ENCODE measurements around the gene PTPN14. TPM values are rescaled to one million over a fixed set of nuclear protein-coding genes. Genes with fewer than 3 reads are reported as not detected.

The PTPN14 gene
- total RNA-seq, 1 experiment from 2014 or later = 209 TPM

GRCh38 chr1:214463596-214463995 lies 87.8 kb downstream of the PTPN14 start:
- Histone ChIP-seq H3K27me3 (ENCODE audit: control insufficient read depth, insufficient read depth, low read length) (no peaks in the 10 kb centered on the region), H3K9me3 (ENCODE audit: control insufficient read depth, insufficient read depth, low read depth, low read length) (no peaks in the 10 kb centered on the region), H3K27ac (ENCODE audit: low read length) (peak overlapping the region; percentile 76), H3K4me1 (ENCODE audit: control insufficient read depth, insufficient read depth, low read length) (peaks cover 63% of the 10 kb centered on the region), H3K4me3 (ENCODE audit: low read depth in 2 of 2, low read length in 2 of 2) (no peak overlapping the region), H3K36me3 (ENCODE audit: control insufficient read depth, insufficient read depth, low read length) (no peaks in the 10 kb centered on the region; the same call in 1 of the 2 replicates)
- DNase-seq (ENCODE audit: low read depth, low spot score) (no peak), ATAC-seq (no peak)
- BruUV-seq (replicated peaks) = no TSS peak
- intact Hi-C loops (cut with micrococcal nuclease; ENCODE audit: unreplicated experiment) (no loop called here), in situ Hi-C loops (cut with HindIII; ENCODE audit: low pct_unique_long_range_greater_than_20kb, low sequenced_read_pairs) (no loop called here)
- TF ChIP-seq SIN3A (IDR thresholded peaks at IDR 0.05; ENCODE audit: borderline replicate concordance, insufficient read depth, low read depth, low read length) (no peak), POLR2AphosphoS5 (IDR thresholded peaks at IDR 0.05; ENCODE audit: low read depth, low read length) (no peak), REST (IDR thresholded peaks at IDR 0.05; ENCODE audit: insufficient read depth in 1 of 2, low read depth in 2 of 2, low read length in 1 of 2) (no peak), CTCF (IDR thresholded peaks at IDR 0.05) (no peak), TCF7L2 (IDR thresholded peaks at IDR 0.05; ENCODE audit: low read depth, low read length) (no peak)
- ChIA-PET CTCF (no interaction called here), POLR2A (no interaction called here)

GRCh38 chr1:214462882-214463281 lies 88.5 kb downstream of the PTPN14 start:
- Histone ChIP-seq H3K4me1 (ENCODE audit: control insufficient read depth, insufficient read depth, low read length) (peaks cover 60% of the 10 kb centered on the region), H3K27ac (ENCODE audit: low read length) (peak overlapping the region; percentile 76), H3K27me3 (ENCODE audit: control insufficient read depth, insufficient read depth, low read length) (no peaks in the 10 kb centered on the region), H3K36me3 (ENCODE audit: control insufficient read depth, insufficient read depth, low read length) (no peaks in the 10 kb centered on the region; the same call in 1 of the 2 replicates), H3K9me3 (ENCODE audit: control insufficient read depth, insufficient read depth, low read depth, low read length) (no peaks in the 10 kb centered on the region), H3K4me3 (ENCODE audit: low read depth in 2 of 2, low read length in 2 of 2) (no peak overlapping the region)
- in situ Hi-C loops (cut with HindIII; ENCODE audit: low pct_unique_long_range_greater_than_20kb, low sequenced_read_pairs) = no loop called here
- POLR2A ChIA-PET = no interaction called here
- DNase-seq (ENCODE audit: low read depth, low spot score) = no peak
- ATAC-seq = no peak
- TF ChIP-seq POLR2AphosphoS5 (IDR thresholded peaks at IDR 0.05; ENCODE audit: low read depth, low read length) = no peak
- no peak for TF ChIP-seq REST (IDR thresholded peaks at IDR 0.05; ENCODE audit: insufficient read depth in 1 of 2, low read depth in 2 of 2, low read length in 1 of 2)
- no peak for TF ChIP-seq TCF7L2 (IDR thresholded peaks at IDR 0.05; ENCODE audit: low read depth, low read length)
- TF ChIP-seq CTCF (IDR thresholded peaks at IDR 0.05) = no peak
- no peak for TF ChIP-seq SIN3A (IDR thresholded peaks at IDR 0.05; ENCODE audit: borderline replicate concordance, insufficient read depth, low read depth, low read length)
- intact Hi-C loops (cut with micrococcal nuclease; ENCODE audit: unreplicated experiment) = no loop called here
- CTCF ChIA-PET = no interaction called here
- no TSS peak for BruUV-seq (replicated peaks)

Measured in Panc1 (cell line).